ENCODE measurements around the gene EGFR. TPM values are rescaled to one million over a fixed set of nuclear protein-coding genes. Genes with fewer than 3 reads are reported as not detected.
A peak's percentile ranks its signal among the peaks of the same experiment; 100 is the strongest.

Gene EGFR
- total and polyA plus RNA-seq, 2 donors = 16.4 to 28.2 TPM

DNA sequence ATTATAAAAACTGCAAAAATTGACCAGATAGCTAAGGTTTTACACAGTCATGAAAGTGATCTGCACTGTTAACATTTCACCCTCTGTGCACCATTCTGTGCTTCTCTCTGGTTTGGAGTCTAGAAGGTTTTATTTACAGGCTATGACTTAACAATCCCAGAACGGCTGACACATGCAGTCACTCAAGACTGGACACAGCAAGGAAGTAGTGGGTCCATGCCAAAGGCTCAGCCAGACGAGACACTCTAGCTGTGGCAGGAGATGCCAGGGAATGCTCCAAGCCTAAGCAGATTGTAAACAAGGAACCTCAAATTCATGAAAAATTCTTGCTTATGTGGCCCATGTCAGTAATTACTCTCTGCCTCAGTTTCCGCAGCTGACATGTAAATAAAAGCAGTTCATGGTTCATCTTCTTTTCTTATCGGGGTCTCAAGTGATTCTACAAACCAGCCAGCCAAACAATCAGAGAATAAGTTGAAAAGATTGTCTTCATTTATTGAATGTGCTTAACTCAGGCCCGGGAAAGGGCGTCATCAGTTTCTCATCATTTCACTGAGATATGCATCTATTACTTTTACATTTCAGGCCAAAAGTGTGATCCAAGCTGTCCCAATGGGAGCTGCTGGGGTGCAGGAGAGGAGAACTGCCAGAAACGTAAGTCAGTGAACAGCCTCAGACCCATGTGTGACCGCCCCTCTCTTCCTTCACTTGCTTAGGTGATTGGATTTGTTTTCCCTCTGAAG lies 132.1 kb downstream of the EGFR start:
- no peaks in the 10 kb centered on the region for H3K4me1 ChIP-seq (ENCODE audit: insufficient read depth)
- no peak for DNase-seq (ENCODE audit: extremely low spot score)
- H3K27ac ChIP-seq (ENCODE audit: low read depth) = no peak overlapping the region
- H3K4me3 ChIP-seq (ENCODE audit: low read depth, low read length) = no peak overlapping the region
- WGBS = 82% methylated on average over 8 of the region's 8 CpGs
- no peaks in the 10 kb centered on the region for H3K36me3 ChIP-seq (ENCODE audit: insufficient read depth)

- Histone ChIP-seq H3K36me3 (ENCODE audit: insufficient read depth) (no peaks in the 10 kb centered on the region), H3K4me3 (ENCODE audit: low read depth, low read length) (no peak overlapping the region), H3K4me1 (ENCODE audit: insufficient read depth) (no peaks in the 10 kb centered on the region), H3K27ac (ENCODE audit: low read depth) (no peak overlapping the region)
- whole genome bisulfite sequencing = 90% methylated on average over 6 of the region's 6 CpGs
- DNase-seq (ENCODE audit: extremely low spot score) = no peak
Observed at GRCh38 chr7:55152516-55152915, 133.7 kb downstream of the EGFR start.

DNA sequence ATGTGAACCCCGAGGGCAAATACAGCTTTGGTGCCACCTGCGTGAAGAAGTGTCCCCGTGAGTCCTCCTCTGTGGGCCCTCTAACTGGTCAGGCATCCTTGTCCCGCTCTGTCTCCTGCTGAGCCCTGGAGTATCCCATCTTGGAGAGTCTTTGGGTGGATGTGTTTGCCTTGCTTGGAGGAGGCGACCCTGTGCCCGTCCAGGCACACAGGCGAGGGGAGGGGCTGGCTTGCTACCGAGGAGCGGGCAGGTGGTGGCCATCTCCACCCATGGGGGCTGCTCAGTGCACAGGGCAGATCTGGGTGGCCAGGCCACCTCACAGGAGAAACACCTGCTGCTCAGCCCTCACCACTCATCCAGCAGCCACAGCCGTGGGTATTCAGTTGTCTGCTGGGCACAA lies 135.3 kb downstream of the EGFR start:
- 94% methylated on average over 10 of the region's 10 CpGs for WGBS
- Histone ChIP-seq H3K36me3 (ENCODE audit: insufficient read depth) (no peaks in the 10 kb centered on the region), H3K4me3 (ENCODE audit: low read depth, low read length) (no peak overlapping the region), H3K4me1 (ENCODE audit: insufficient read depth) (no peaks in the 10 kb centered on the region), H3K27ac (ENCODE audit: low read depth) (no peak overlapping the region)
- no peak for DNase-seq (ENCODE audit: extremely low spot score)

GRCh38 chr7:55155351-55156117 lies 136.7 kb downstream of the EGFR start:
- 91% methylated on average over 24 of the region's 24 CpGs for WGBS
- Histone ChIP-seq H3K27ac (ENCODE audit: low read depth) (no peak overlapping the region), H3K4me1 (ENCODE audit: insufficient read depth) (no peaks in the 10 kb centered on the region), H3K4me3 (ENCODE audit: low read depth, low read length) (no peak overlapping the region), H3K36me3 (ENCODE audit: insufficient read depth) (no peaks in the 10 kb centered on the region)
- DNase-seq (ENCODE audit: extremely low spot score) = no peak

GRCh38 chr7:55156919-55157763 lies 138.3 kb downstream of the EGFR start:
- Histone ChIP-seq H3K4me1 (ENCODE audit: insufficient read depth) (no peaks in the 10 kb centered on the region), H3K36me3 (ENCODE audit: insufficient read depth) (no peaks in the 10 kb centered on the region), H3K27ac (ENCODE audit: low read depth) (peak overlapping the region; percentile 40), H3K4me3 (ENCODE audit: low read depth, low read length) (no peak overlapping the region)
- DNase-seq (ENCODE audit: extremely low spot score) = no peak
- WGBS = 65% methylated on average over 30 of the region's 30 CpGs

DNA sequence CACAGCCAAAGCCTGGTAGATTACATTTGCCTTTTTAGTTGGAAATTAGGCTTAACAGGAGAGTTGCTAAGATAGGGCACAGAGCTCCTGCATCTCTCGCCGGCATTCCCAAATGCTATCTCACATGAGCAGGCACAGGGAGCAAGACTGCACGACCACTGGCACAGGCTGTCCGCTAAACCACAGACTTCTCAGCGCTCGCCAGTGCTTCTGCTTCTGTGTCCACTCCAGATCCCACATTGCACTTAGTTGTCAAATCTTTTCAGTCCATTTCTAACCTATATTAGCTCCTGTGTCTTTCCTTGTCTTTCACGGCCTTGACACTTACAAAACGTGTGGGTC lies 138.9 kb downstream of the EGFR start:
- Histone ChIP-seq H3K4me3 (ENCODE audit: low read depth, low read length) (no peak overlapping the region), H3K36me3 (ENCODE audit: insufficient read depth) (no peaks in the 10 kb centered on the region), H3K4me1 (ENCODE audit: insufficient read depth) (no peaks in the 10 kb centered on the region), H3K27ac (ENCODE audit: low read depth) (no peak overlapping the region)
- WGBS = 85% methylated on average over 8 of the region's 8 CpGs
- no peak for DNase-seq (ENCODE audit: extremely low spot score)

DNA sequence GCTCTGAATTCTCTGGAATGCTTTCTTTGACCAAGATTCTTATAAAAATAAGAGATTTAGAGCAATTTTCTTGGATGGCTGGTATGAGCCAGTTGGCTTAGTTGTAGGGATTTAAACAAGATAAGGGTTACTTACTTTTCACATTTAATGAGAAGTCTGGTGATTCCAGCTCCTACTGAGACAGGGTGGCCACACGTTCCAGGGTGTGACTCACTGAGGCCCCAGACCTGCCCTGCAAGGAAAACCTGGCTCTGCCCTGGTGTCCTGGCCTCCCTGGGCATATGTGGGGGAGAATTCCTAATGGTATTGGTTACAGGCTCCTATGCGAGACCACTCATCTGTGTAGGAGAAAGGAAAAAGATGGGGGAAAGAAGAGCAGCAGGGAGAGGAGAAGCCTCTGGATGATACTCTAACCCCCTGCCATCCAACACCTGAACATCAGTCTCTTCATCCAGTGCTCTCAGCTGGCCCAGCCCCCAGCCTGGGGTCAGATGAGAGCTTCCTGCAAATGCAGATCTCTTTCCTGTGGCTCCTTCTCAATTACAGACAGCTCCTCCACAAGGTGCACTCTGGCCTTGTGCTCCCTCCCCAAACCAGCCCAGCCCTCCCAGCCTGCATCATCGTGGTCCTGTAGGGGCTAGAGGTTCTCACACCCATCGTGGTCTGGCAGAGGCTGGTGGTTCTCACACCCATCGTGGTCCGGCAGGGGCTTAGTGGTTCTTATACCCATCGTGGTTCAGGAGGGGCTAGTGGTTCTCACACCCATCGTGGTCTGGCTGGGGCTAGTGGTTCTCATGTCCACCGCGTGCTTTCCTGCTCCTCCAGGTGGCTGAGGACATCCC lies 139.9 kb downstream of the EGFR start:
- DNase-seq (ENCODE audit: extremely low spot score) = no peak
- Histone ChIP-seq H3K27ac (ENCODE audit: low read depth) (no peak overlapping the region), H3K4me3 (ENCODE audit: low read depth, low read length) (no peak overlapping the region), H3K36me3 (ENCODE audit: insufficient read depth) (no peaks in the 10 kb centered on the region), H3K4me1 (ENCODE audit: insufficient read depth) (no peaks in the 10 kb centered on the region)
- WGBS = 81% methylated on average over 10 of the region's 10 CpGs

DNA sequence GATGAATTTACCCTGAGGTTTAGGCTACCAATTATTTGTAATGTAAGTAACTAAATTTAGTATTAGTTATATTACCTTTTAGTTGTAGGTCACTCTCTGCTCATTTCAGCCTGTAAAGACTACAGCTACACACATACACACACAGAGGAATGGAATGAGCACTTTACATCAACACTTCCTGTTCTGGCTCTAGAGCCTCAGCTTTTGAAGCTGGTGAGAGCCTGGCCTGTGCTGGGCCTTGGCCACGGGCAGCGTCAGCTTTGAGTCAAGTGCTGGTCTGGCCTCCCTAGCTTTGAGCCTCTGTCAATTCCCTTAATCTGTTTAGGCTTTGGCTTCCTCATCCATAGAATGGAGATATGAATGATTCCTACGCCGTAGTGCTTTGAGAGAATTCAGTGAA lies 141.7 kb downstream of the EGFR start:
- WGBS = 92% methylated on average over 4 of the region's 4 CpGs
- no peak overlapping the region for H3K27ac ChIP-seq (ENCODE audit: low read depth)
- no peaks in the 10 kb centered on the region for H3K36me3 ChIP-seq (ENCODE audit: insufficient read depth)
- DNase-seq (ENCODE audit: extremely low spot score) = no peak
- H3K4me1 ChIP-seq (ENCODE audit: insufficient read depth) = no peaks in the 10 kb centered on the region
- H3K4me3 ChIP-seq (ENCODE audit: low read depth, low read length) = no peak overlapping the region

GRCh38 chr7:55161154-55161687 lies 142.4 kb downstream of the EGFR start:
- H3K4me1 ChIP-seq (ENCODE audit: insufficient read depth) = no peaks in the 10 kb centered on the region
- no peak overlapping the region for H3K4me3 ChIP-seq (ENCODE audit: low read depth, low read length)
- H3K36me3 ChIP-seq (ENCODE audit: insufficient read depth) = no peaks in the 10 kb centered on the region
- 96% methylated on average over 16 of the region's 16 CpGs for WGBS
- no peak for DNase-seq (ENCODE audit: extremely low spot score)
- H3K27ac ChIP-seq (ENCODE audit: low read depth) = no peak overlapping the region

- H3K4me3 ChIP-seq (ENCODE audit: low read depth, low read length) = no peak overlapping the region
- DNase-seq (ENCODE audit: extremely low spot score) = no peak
- 95% methylated on average over 3 of the region's 3 CpGs for WGBS
- no peaks in the 10 kb centered on the region for H3K36me3 ChIP-seq (ENCODE audit: insufficient read depth)
- H3K4me1 ChIP-seq (ENCODE audit: insufficient read depth) = no peaks in the 10 kb centered on the region
- H3K27ac ChIP-seq (ENCODE audit: low read depth) = no peak overlapping the region
Observed at GRCh38 chr7:55162476-55162875, 143.7 kb downstream of the EGFR start.

DNA sequence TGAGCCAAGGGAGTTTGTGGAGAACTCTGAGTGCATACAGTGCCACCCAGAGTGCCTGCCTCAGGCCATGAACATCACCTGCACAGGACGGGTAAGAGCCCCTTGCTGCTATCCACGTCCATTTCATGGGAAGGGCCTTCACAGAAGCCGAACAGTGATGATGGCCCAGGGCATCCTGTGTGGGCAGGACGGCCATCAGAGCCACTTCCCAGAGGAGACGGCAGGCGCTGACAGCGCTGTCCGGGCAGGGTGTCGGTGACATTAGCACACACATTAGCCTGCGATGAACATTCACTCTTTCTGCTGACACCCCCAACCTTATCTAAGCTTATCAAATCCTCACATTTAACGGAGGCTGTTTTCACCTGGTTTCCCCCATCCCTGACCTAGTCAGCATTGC lies 144.9 kb downstream of the EGFR start:
- H3K27ac ChIP-seq (ENCODE audit: low read depth) = no peak overlapping the region
- WGBS = 86% methylated on average over 11 of the region's 11 CpGs
- H3K36me3 ChIP-seq (ENCODE audit: insufficient read depth) = no peaks in the 10 kb centered on the region
- DNase-seq (ENCODE audit: extremely low spot score) = no peak
- H3K4me1 ChIP-seq (ENCODE audit: insufficient read depth) = no peaks in the 10 kb centered on the region
- H3K4me3 ChIP-seq (ENCODE audit: low read depth, low read length) = no peak overlapping the region

- WGBS = 94% methylated on average over 2 of the region's 2 CpGs
- no peak overlapping the region for H3K27ac ChIP-seq (ENCODE audit: low read depth)
- DNase-seq (ENCODE audit: extremely low spot score) = no peak
- no peaks in the 10 kb centered on the region for H3K4me1 ChIP-seq (ENCODE audit: insufficient read depth)
- no peaks in the 10 kb centered on the region for H3K36me3 ChIP-seq (ENCODE audit: insufficient read depth)
- no peak overlapping the region for H3K4me3 ChIP-seq (ENCODE audit: low read depth, low read length)
Observed at GRCh38 chr7:55164527-55164926, 145.7 kb downstream of the EGFR start.

Data from urinary bladder (tissue), 4 donors.